Activated CD4-positive, alpha-beta T cell treated with anti-CD3 and anti-CD28 coated beads for 36 hours (primary cell): ENCODE measurements around the gene LZTR1. TPM values are rescaled to one million over a fixed set of nuclear protein-coding genes. Genes with fewer than 3 reads are reported as not detected.

Experiments
- ATAC-seq: fragments of 200-7000 bp; cut with Tn5 transposase; one replicate; pipeline ENCODE4 v1.10.0; 2021; ENCODE audit warnings: mild to moderate bottlenecking, moderate library complexity
- CTCF ChIA-PET: fragments of 350-600 bp; sonication (Branson Sonifier 250); formaldehyde crosslinking; loops from one replicate; lab custom pipeline; 2021; ENCODE audit warnings: antibody characterized with exemption; lab: Charles Lee
- POLR2A ChIA-PET: fragments of 350-600 bp; sonication (Branson Sonifier 250); formaldehyde crosslinking; loops from one replicate; lab custom pipeline; 2021; ENCODE audit warnings: antibody characterized with exemption, inconsistent platforms; lab: Charles Lee
- DNase-seq: peaks from one replicate; pipeline ENCODE4 v3.0.0-alpha.2; 2020
- H3K27ac Mint-ChIP-seq: one replicate; pipeline ENCODE4 v1.8.0; 2021; ENCODE audit warnings: mixed read lengths
- H3K27me3 Mint-ChIP-seq: one replicate; pipeline ENCODE4 v1.8.0; 2021; ENCODE audit warnings: mixed read lengths
- H3K36me3 Mint-ChIP-seq: one replicate; pipeline ENCODE4 v1.8.0; 2021; ENCODE audit warnings: low read depth, mixed read lengths
- H3K4me1 Mint-ChIP-seq: one replicate; pipeline ENCODE4 v1.8.0; 2021; ENCODE audit warnings: mixed read lengths
- H3K4me3 Mint-ChIP-seq: one replicate; pipeline ENCODE4 v1.8.0; 2021; ENCODE audit warnings: mild to moderate bottlenecking, moderate library complexity, mixed read lengths
- H3K9me3 Mint-ChIP-seq: one replicate; pipeline ENCODE4 v1.8.0; 2021; ENCODE audit warnings: low read depth, mixed read lengths
- intact Hi-C, 2 experiments: fragments of 100-400 bp; cut with DNase I in 1 of 2; cut with micrococcal nuclease in 1 of 2; formaldehyde crosslinking; loops; one replicate each; pipeline versions ENCODE4 v1.14.2 to v1.15.1; 2022 to 2024; cut with DNase I, micrococcal nuclease
- total RNA-seq, 2 experiments: library from RNA; stranded (reverse); gene quantifications; one replicate each; pipeline ENCODE4 v1.2.3, GENCODE V29; 2021

LZTR1 gene
- total RNA-seq, 2 experiments from 2014 or later = 31.9 to 40.5 TPM

- intact Hi-C loops = no loop called here
These were observed 30.1 kb upstream of the LZTR1 start for GRCh38 chr22:20951932-20952380.

GRCh38 chr22:20952544-20953341 lies 29.4 kb upstream of the LZTR1 start:
- ChIA-PET CTCF (interaction anchor here (0.8 to 1.4 kb wide), 3 partner anchors 9 to 169 kb away, joined by 3 read pairs; no protein-coding TSS in a partner anchor), POLR2A (no interaction called here)
- intact Hi-C loops = no loop called here

More at GRCh38 chr22:20951932-20952380, 30.1 kb upstream of the LZTR1 start:
- ChIA-PET CTCF (interaction anchor here (1.4 kb wide), 1 partner anchor 16 kb away, joined by 3 read pairs; no protein-coding TSS in a partner anchor), POLR2A (no interaction called here)
- H3K27me3 Mint-ChIP-seq = peaks cover 7% of the 10 kb centered on the region
- ATAC-seq = no peak
- no peak overlapping the region for H3K4me3 Mint-ChIP-seq
- H3K27ac Mint-ChIP-seq = no peak overlapping the region
- H3K36me3 Mint-ChIP-seq = peaks cover 40% of the 10 kb centered on the region
- peaks cover 14% of the 10 kb centered on the region for H3K4me1 Mint-ChIP-seq
- no peaks in the 10 kb centered on the region for H3K9me3 Mint-ChIP-seq
- DNase-seq = no peak

GRCh38 chr22:20953342-20953608 lies 28.8 kb upstream of the LZTR1 start:
- Mint-ChIP-seq H3K4me1 (peaks cover 15% of the 10 kb centered on the region), H3K36me3 (peaks cover 38% of the 10 kb centered on the region), H3K27ac (no peak overlapping the region), H3K9me3 (no peaks in the 10 kb centered on the region), H3K27me3 (peaks cover 16% of the 10 kb centered on the region), H3K4me3 (no peak overlapping the region)
- POLR2A ChIA-PET = no interaction called here
- intact Hi-C loops = no loop called here
- CTCF ChIA-PET = interaction anchor here (0.8 to 1.2 kb wide), 3 partner anchors 9 to 169 kb away, joined by 3 read pairs; no protein-coding TSS in a partner anchor
- no peak for DNase-seq
- no peak for ATAC-seq

More at GRCh38 chr22:20952544-20953341, 29.4 kb upstream of the LZTR1 start:
- peaks cover 40% of the 10 kb centered on the region for H3K36me3 Mint-ChIP-seq
- ATAC-seq (no peak), DNase-seq (no peak)
- peaks cover 18% of the 10 kb centered on the region for H3K4me1 Mint-ChIP-seq
- no peaks in the 10 kb centered on the region for H3K9me3 Mint-ChIP-seq
- H3K4me3 Mint-ChIP-seq = no peak overlapping the region
- peaks cover 10% of the 10 kb centered on the region for H3K27me3 Mint-ChIP-seq
- H3K27ac Mint-ChIP-seq = no peak overlapping the region

- no peak overlapping the region for H3K4me3 Mint-ChIP-seq
- ChIA-PET POLR2A (no interaction called here), CTCF (interaction anchor here (0.7 to 1.2 kb wide), 4 partner anchors 8 to 739 kb away, joined by 3 read pairs; no protein-coding TSS in a partner anchor)
- peaks cover 14% of the 10 kb centered on the region for H3K4me1 Mint-ChIP-seq
- ATAC-seq = no peak
- peaks cover 36% of the 10 kb centered on the region for H3K36me3 Mint-ChIP-seq
- DNase-seq = no peak
- no peaks in the 10 kb centered on the region for H3K9me3 Mint-ChIP-seq
- intact Hi-C loops = no loop called here
- H3K27me3 Mint-ChIP-seq = peaks cover 16% of the 10 kb centered on the region
- H3K27ac Mint-ChIP-seq = peak overlapping the region; percentile 20
These were observed 28.2 kb upstream of the LZTR1 start for GRCh38 chr22:20953668-20954500.

GRCh38 chr22:20955548-20955947 lies 26.5 kb upstream of the LZTR1 start:
- ATAC-seq (no peak), DNase-seq (no peak)

GRCh38 chr22:20956258-20957101 lies 25.6 kb upstream of the LZTR1 start:
- H3K36me3 Mint-ChIP-seq = peaks cover 18% of the 10 kb centered on the region
- POLR2A ChIA-PET = no interaction called here
- no peak overlapping the region for H3K4me3 Mint-ChIP-seq
- CTCF ChIA-PET = interaction anchor here (0.7 kb wide), 2 partner anchors 26 to 136 kb away, joined by 3 read pairs; partner anchors contain the start of gene LZTR1
- ATAC-seq = no peak
- H3K27me3 Mint-ChIP-seq = peaks cover 16% of the 10 kb centered on the region
- no peak overlapping the region for H3K27ac Mint-ChIP-seq
- peaks cover 11% of the 10 kb centered on the region for H3K4me1 Mint-ChIP-seq
- H3K9me3 Mint-ChIP-seq = no peaks in the 10 kb centered on the region
- DNase-seq = no peak
- intact Hi-C loops = loop anchor here in 1 of 2 experiments (5.0 kb wide), 1 partner anchor 39 kb away; the partner anchor contains the start of gene CRKL

More at GRCh38 chr22:20955548-20955947, 26.5 kb upstream of the LZTR1 start:
- Mint-ChIP-seq H3K36me3 (peaks cover 26% of the 10 kb centered on the region), H3K4me1 (peaks cover 10% of the 10 kb centered on the region), H3K9me3 (no peaks in the 10 kb centered on the region), H3K27me3 (peaks cover 16% of the 10 kb centered on the region), H3K27ac (no peak overlapping the region), H3K4me3 (no peak overlapping the region)
- ChIA-PET POLR2A (interaction anchor here (0.7 kb wide), 1 partner anchor 17 kb away, joined by 9 read pairs; no protein-coding TSS in a partner anchor), CTCF (interaction anchor here (0.7 kb wide), 1 partner anchor 135 kb away, joined by 3 read pairs; no protein-coding TSS in a partner anchor)
- intact Hi-C loops = loop anchor here in 1 of 2 experiments (5.0 kb wide), 1 partner anchor 38 kb away; the partner anchor contains the start of gene CRKL

GRCh38 chr22:20957102-20957682 lies 24.9 kb upstream of the LZTR1 start:
- Mint-ChIP-seq H3K36me3 (peaks cover 16% of the 10 kb centered on the region), H3K4me3 (peak overlapping the region; percentile 26), H3K27ac (no peak overlapping the region), H3K9me3 (no peaks in the 10 kb centered on the region), H3K27me3 (peaks cover 16% of the 10 kb centered on the region), H3K4me1 (peaks cover 15% of the 10 kb centered on the region)
- DNase-seq (no peak), ATAC-seq (no peak)
- ChIA-PET POLR2A (no interaction called here), CTCF (no interaction called here)
- intact Hi-C loops = loop anchor here in 1 of 2 experiments (5.0 kb wide), 1 partner anchor 40 kb away; the partner anchor contains the start of gene CRKL

- POLR2A ChIA-PET = interaction anchor here (0.6 kb wide), 1 partner anchor 173 kb away, joined by 5 read pairs; no protein-coding TSS in a partner anchor
- no peak overlapping the region for H3K27ac Mint-ChIP-seq
These were observed 24.2 kb upstream of the LZTR1 start for GRCh38 chr22:20957683-20958431.

GRCh38 chr22:20959578-20960461 lies 22.3 kb upstream of the LZTR1 start:
- peaks cover 24% of the 10 kb centered on the region for H3K27me3 Mint-ChIP-seq
- no peak overlapping the region for H3K4me3 Mint-ChIP-seq
- DNase-seq (no peak), ATAC-seq (no peak)
- H3K9me3 Mint-ChIP-seq = no peaks in the 10 kb centered on the region
- peaks cover 2% of the 10 kb centered on the region for H3K36me3 Mint-ChIP-seq
- intact Hi-C loops = loop anchor here (5.0 to 10.0 kb wide), 2 partner anchors 43 to 145 kb away; partner anchors contain the start of gene CRKL (in 2 of the 2)
- ChIA-PET CTCF (interaction anchor here (0.7 to 1.5 kb wide), 4 partner anchors 9 to 1609 kb away, joined by 3 to 4 read pairs (median 4); no protein-coding TSS in a partner anchor), POLR2A (interaction anchor here (0.6 kb wide), 1 partner anchor 86 kb away, joined by 3 read pairs; the partner anchor contains the start of gene LRRC74B)
- H3K4me1 Mint-ChIP-seq = peaks cover 21% of the 10 kb centered on the region
- H3K27ac Mint-ChIP-seq = no peak overlapping the region

More at GRCh38 chr22:20957683-20958431, 24.2 kb upstream of the LZTR1 start:
- intact Hi-C loops = loop anchor here in 1 of 2 experiments (5.0 kb wide), 1 partner anchor 41 kb away; the partner anchor contains the start of gene CRKL
- Mint-ChIP-seq H3K27me3 (peaks cover 16% of the 10 kb centered on the region), H3K9me3 (no peaks in the 10 kb centered on the region), H3K4me3 (peak overlapping the region; percentile 26), H3K36me3 (peaks cover 10% of the 10 kb centered on the region), H3K4me1 (peaks cover 15% of the 10 kb centered on the region)
- no peak for ATAC-seq
- DNase-seq = no peak
- CTCF ChIA-PET = no interaction called here
